ENCODE data around the gene KPNA5.
"Not testable (repeated sequence)": the region's sequence is repeated elsewhere in the genome, so short reads cannot be mapped to it uniquely, and the experiment has no call there.

KPNA5 gene

GRCh38 chr6:116697480-116697879 lies 16.5 kb downstream of the KPNA5 start:
- DNase-seq (ENCODE audit: low read depth in 2 of 2, low spot score in 1 of 2), result no peak

- DNase-seq (ENCODE audit: low read depth in 2 of 2, low spot score in 1 of 2), result not testable (repeated sequence)
These were observed 22.9 kb downstream of the KPNA5 start for GRCh38 chr6:116703888-116704287.

- DNase-seq (ENCODE audit: low read depth in 2 of 2, low spot score in 1 of 2), result no peak
These were observed 24.9 kb downstream of the KPNA5 start for GRCh38 chr6:116705917-116706316.

GRCh38 chr6:116714296-116714695 lies 33.3 kb downstream of the KPNA5 start:
- no peak for DNase-seq (ENCODE audit: low read depth in 2 of 2, low spot score in 1 of 2)

GRCh38 chr6:116714761-116715160 lies 33.8 kb downstream of the KPNA5 start:
- DNase-seq (ENCODE audit: low read depth in 2 of 2, low spot score in 1 of 2), result no peak

- DNase-seq (ENCODE audit: low read depth in 2 of 2, low spot score in 1 of 2), result no peak
These were observed 45.9 kb downstream of the KPNA5 start for GRCh38 chr6:116726947-116727346.

- no peak for DNase-seq (ENCODE audit: low read depth in 2 of 2, low spot score in 1 of 2)
These were observed 49.5 kb downstream of the KPNA5 start for GRCh38 chr6:116730513-116730912.

- DNase-seq (ENCODE audit: low read depth in 2 of 2, low spot score in 1 of 2), result no peak
These were observed 56.0 kb downstream of the KPNA5 start for GRCh38 chr6:116737004-116737403.

- not testable (repeated sequence) for DNase-seq (ENCODE audit: low read depth in 2 of 2, low spot score in 1 of 2)
These were observed 59.5 kb downstream of the KPNA5 start for GRCh38 chr6:116740486-116740885.

- DNase-seq (ENCODE audit: low read depth in 2 of 2, low spot score in 1 of 2), result no peak
These were observed 60.6 kb downstream of the KPNA5 start for GRCh38 chr6:116741571-116741970.

GRCh38 chr6:116745176-116745575 lies 64.2 kb downstream of the KPNA5 start:
- no peak for DNase-seq (ENCODE audit: low read depth in 2 of 2, low spot score in 1 of 2)

GRCh38 chr6:116761779-116762178 lies 80.8 kb downstream of the KPNA5 start:
- no peak for DNase-seq (ENCODE audit: low read depth in 2 of 2, low spot score in 1 of 2)

- DNase-seq (ENCODE audit: low read depth in 2 of 2, low spot score in 1 of 2), result no peak
These were observed 81.2 kb downstream of the KPNA5 start for GRCh38 chr6:116762235-116762634.

GRCh38 chr6:116763048-116763447 lies 82.0 kb downstream of the KPNA5 start:
- DNase-seq (ENCODE audit: low read depth in 2 of 2, low spot score in 1 of 2), result no peak

- no peak for DNase-seq (ENCODE audit: low read depth in 2 of 2, low spot score in 1 of 2)
These were observed 83.1 kb downstream of the KPNA5 start for GRCh38 chr6:116763906-116764628.

- DNase-seq (ENCODE audit: low read depth in 2 of 2, low spot score in 1 of 2), result no peak
These were observed 83.6 kb downstream of the KPNA5 start for GRCh38 chr6:116764629-116764960.

GRCh38 chr6:116764961-116765841 lies 84.2 kb downstream of the KPNA5 start, which contains the start of gene FAM162B:
TSS of gene FAM162B (minus strand) at chr6:116765719. CDS start at chr6:116765576, 143 bp downstream.
- no peak for DNase-seq (ENCODE audit: low read depth in 2 of 2, low spot score in 1 of 2)

GRCh38 chr6:116766506-116767176 lies 85.6 kb downstream of the KPNA5 start:
- no peak for DNase-seq (ENCODE audit: low read depth in 2 of 2, low spot score in 1 of 2)

GRCh38 chr6:116767715-116768114 lies 86.7 kb downstream of the KPNA5 start:
- DNase-seq (ENCODE audit: low read depth in 2 of 2, low spot score in 1 of 2), result no peak

GRCh38 chr6:116772450-116772849 lies 91.4 kb downstream of the KPNA5 start:
- no peak for DNase-seq (ENCODE audit: low read depth in 2 of 2, low spot score in 1 of 2)

- no peak for DNase-seq (ENCODE audit: low read depth in 2 of 2, low spot score in 1 of 2)
These were observed 92.9 kb downstream of the KPNA5 start for GRCh38 chr6:116773886-116774285.

Data from stimulated activated CD8-positive, alpha-beta memory T cell treated with anti-CD3 and anti-CD28 coated beads, Interleukin-4, amount 100 ng/mL, for 4 hours (primary cell).